HL-60 (cell line): ENCODE results near the gene CEP57.

Source experiments
- DNase-seq, 2 experiments: peaks; one replicate each; pipeline ENCODE4 v3.0.0-alpha.2; 2010 to 2020; ENCODE audit warnings: low read depth in 1 of 2, low spot score in 1 of 2
- H3K27ac ChIP-seq: fragments of 250-450 bp; sonication (Bioruptor Pico); replicated peaks from 2 replicates; pipeline ENCODE4 v1.5.1; 2020; ENCODE audit warnings: mild to moderate bottlenecking, moderate library complexity
- H3K27me3 ChIP-seq: fragments of 250-450 bp; sonication (Bioruptor Pico); 2 replicates; pipeline ENCODE4 v1.5.1; 2021; ENCODE audit warnings: mild to moderate bottlenecking, moderate library complexity; ENCODE audit not compliant: insufficient read depth, poor library complexity, severe bottlenecking
- H3K4me3 ChIP-seq: replicated peaks from 2 replicates; pipeline ENCODE4 v1.5.1; 2011; ENCODE audit warnings: mild to moderate bottlenecking, control low read depth, low read length; ENCODE audit not compliant: insufficient read depth
- CTCF ChIP-seq: IDR thresholded peaks from one replicate; pipeline ENCODE4 v1.5.1; 2011; ENCODE audit warnings: low read length, control low read depth, inconsistent platforms; ENCODE audit not compliant: insufficient read depth
- GABPA ChIP-seq: IDR thresholded peaks from 2 replicates; pipeline ENCODE4 v1.6.1; 2012; ENCODE audit warnings: low read depth
- POLR2AphosphoS5 ChIP-seq: IDR thresholded peaks from 2 replicates; pipeline ENCODE4 v1.6.1; 2012; ENCODE audit warnings: low read depth
- REST ChIP-seq: IDR thresholded peaks from 2 replicates; pipeline ENCODE4 v1.6.1; 2012; ENCODE audit warnings: low read depth; ENCODE audit not compliant: insufficient replicate concordance
- SPI1 ChIP-seq: IDR thresholded peaks from 2 replicates; pipeline ENCODE4 v1.6.1; 2012; ENCODE audit warnings: low read depth, mild to moderate bottlenecking, borderline replicate concordance
- long read RNA-seq: library from polyadenylated mRNA; unstranded; transcript quantifications from one replicate; pipeline ENCODE4 v2.0.0, GENCODE V29; 2020

The CEP57 gene
- long read RNA-seq, transcript CEP57-210 (7 exons, 2,084 nt) = minor isoform, 121 of 546 reads
- long read RNA-seq, transcript CEP57-201 (10 exons, 3,098 nt) = minor isoform, 43 of 546 reads
- long read RNA-seq, transcript CEP57-202 (11 exons, 3,178 nt) = major isoform, 166 of 546 reads
- long read RNA-seq, partial matches to known transcripts = 55 of 546 reads
- long read RNA-seq, other reads (novel, unspliced or antisense) = 157 of 546 reads

GRCh38 chr11:95790123-95790932 lies at the start of gene CEP57:
TSS of gene CEP57 (plus strand) at chr11:95790498. CDS start at chr11:95790699, 201 bp downstream.
- H3K27me3 ChIP-seq = no peaks in the 10 kb centered on the region
- H3K27ac ChIP-seq = peak within 1 kb of the TSS; percentile 99
- DNase-seq = peak; percentile 92 to 98
- peak within 1 kb of the TSS; percentile 97 for H3K4me3 ChIP-seq
- TF ChIP-seq REST (peak; percentile 39), SPI1 (no peak), POLR2AphosphoS5 (peak; percentile 75), CTCF (no peak)

GRCh38 chr11:95750101-95750500 lies 40.2 kb upstream of the CEP57 start:
- H3K4me3 ChIP-seq = no peak overlapping the region

More at GRCh38 chr11:95750101-95750500, 40.2 kb upstream of the CEP57 start:
- no peak for DNase-seq
- TF ChIP-seq POLR2AphosphoS5 (no peak), CTCF (no peak), REST (no peak), SPI1 (no peak), GABPA (no peak)
- Histone ChIP-seq H3K27ac (no peak overlapping the region), H3K27me3 (no peaks in the 10 kb centered on the region)
